MM.1S (cell line): ENCODE measurements around the gene BOLL.

ENCODE experiments used
- DNase-seq: peaks from one replicate; pipeline ENCODE4 v3.0.0-alpha.2; 2015
- H2AFZ ChIP-seq: fragments of 300-600 bp; sonication (generic); 2 replicates; pipeline ENCODE4 v1.6.0; 2016; ENCODE audit warnings: antibody characterized with exemption, low read length
- H3F3A ChIP-seq: fragments of 300-600 bp; sonication (generic); 2 replicates; pipeline ENCODE4 v1.6.1; 2016; ENCODE audit warnings: mild to moderate bottlenecking, antibody characterized with exemption, low read length, moderate library complexity, mixed read lengths; ENCODE audit not compliant: insufficient read depth
- H3K27ac ChIP-seq: fragments of 300-600 bp; sonication (generic); 2 replicates; pipeline ENCODE4 v1.5.1; 2016; ENCODE audit warnings: mild to moderate bottlenecking, low read length
- H3K27me3 ChIP-seq: fragments of 300-600 bp; sonication (generic); replicated peaks from 2 replicates; pipeline ENCODE4 v1.6.0; 2016; ENCODE audit warnings: low read length; ENCODE audit not compliant: insufficient read depth
- H3K36me3 ChIP-seq: fragments of 300-600 bp; sonication (generic); replicated peaks from 2 replicates; pipeline ENCODE4 v1.6.1; 2016; ENCODE audit warnings: mild to moderate bottlenecking, low read length, mixed read lengths; ENCODE audit not compliant: insufficient read depth
- H3K4me1 ChIP-seq: fragments of 300-600 bp; sonication (generic); 2 replicates; pipeline ENCODE4 v1.6.1; 2016; ENCODE audit warnings: low read length, mixed read lengths
- H3K4me2 ChIP-seq: fragments of 300-600 bp; sonication (generic); 2 replicates; pipeline ENCODE4 v1.6.0; 2016; ENCODE audit warnings: low read depth, low read length
- H3K4me3 ChIP-seq: fragments of 300-600 bp; sonication (generic); 2 replicates; pipeline ENCODE4 v1.5.1; 2016; ENCODE audit warnings: low read length, mixed read lengths
- H3K79me2 ChIP-seq: fragments of 300-600 bp; sonication (generic); 2 replicates; pipeline ENCODE4 v1.6.1; 2016; ENCODE audit warnings: mixed run types, low read length, mixed read lengths
- H3K9ac ChIP-seq: fragments of 300-600 bp; sonication (generic); 2 replicates; pipeline ENCODE4 v1.6.1; 2016; ENCODE audit warnings: low read length, mixed read lengths
- H3K9me2 ChIP-seq: fragments of 300-600 bp; sonication (generic); replicated peaks from 2 replicates; pipeline ENCODE4 v1.6.1; 2016; ENCODE audit warnings: mild to moderate bottlenecking, low read length, mixed read lengths; ENCODE audit not compliant: insufficient read depth
- H3K9me3 ChIP-seq: fragments of 300-600 bp; sonication (generic); replicated peaks from 2 replicates; pipeline ENCODE4 v1.6.1; 2016; ENCODE audit warnings: mild to moderate bottlenecking, low read length, mixed read lengths; ENCODE audit not compliant: insufficient read depth
- H4K20me1 ChIP-seq: fragments of 300-600 bp; sonication (generic); 2 replicates; pipeline ENCODE4 v1.6.1; 2016; ENCODE audit warnings: mild to moderate bottlenecking, low read length, moderate library complexity, mixed read lengths; ENCODE audit not compliant: insufficient read depth
- EZH2 ChIP-seq: fragments of 300-600 bp; sonication (generic); optimal IDR thresholded peaks from 2 replicates; pipeline ENCODE3; 2017; ENCODE audit warnings: low read depth, mild to moderate bottlenecking, antibody characterized with exemption, low read length, mixed read lengths
- EZH2phosphoT487 ChIP-seq: fragments of 300-600 bp; sonication (generic); IDR thresholded peaks from 2 replicates; pipeline ENCODE4 v1.6.1; 2018; ENCODE audit warnings: antibody characterized with exemption, low read length
- TF ChIP-seq, protein P1 (sequence below): fragments of 300-600 bp; sonication (generic); IDR thresholded peaks from 2 replicates; pipeline ENCODE4 v1.5.1; 2016; ENCODE audit warnings: antibody characterized with exemption, low read length, mixed read lengths

The BOLL gene

GRCh38 chr2:197798187-197798586 is 13.1 kb upstream of the BOLL start:
- Histone ChIP-seq H3K4me1 (no peaks in the 10 kb centered on the region), H3K27me3 (no peaks in the 10 kb centered on the region), H3K9ac (no peak overlapping the region), H4K20me1 (no peaks in the 10 kb centered on the region), H2AFZ (no peak overlapping the region), H3K4me3 (no peak overlapping the region), H3K9me2 (no peaks in the 10 kb centered on the region), H3K4me2 (no peak overlapping the region), H3K79me2 (no peaks in the 10 kb centered on the region), H3F3A (no peaks in the 10 kb centered on the region), H3K27ac (no peak overlapping the region), H3K9me3 (no peaks in the 10 kb centered on the region), H3K36me3 (no peaks in the 10 kb centered on the region)
- DNase-seq, result no peak
- TF ChIP-seq EZH2, result no peak
- TF ChIP-seq, protein P1, sequence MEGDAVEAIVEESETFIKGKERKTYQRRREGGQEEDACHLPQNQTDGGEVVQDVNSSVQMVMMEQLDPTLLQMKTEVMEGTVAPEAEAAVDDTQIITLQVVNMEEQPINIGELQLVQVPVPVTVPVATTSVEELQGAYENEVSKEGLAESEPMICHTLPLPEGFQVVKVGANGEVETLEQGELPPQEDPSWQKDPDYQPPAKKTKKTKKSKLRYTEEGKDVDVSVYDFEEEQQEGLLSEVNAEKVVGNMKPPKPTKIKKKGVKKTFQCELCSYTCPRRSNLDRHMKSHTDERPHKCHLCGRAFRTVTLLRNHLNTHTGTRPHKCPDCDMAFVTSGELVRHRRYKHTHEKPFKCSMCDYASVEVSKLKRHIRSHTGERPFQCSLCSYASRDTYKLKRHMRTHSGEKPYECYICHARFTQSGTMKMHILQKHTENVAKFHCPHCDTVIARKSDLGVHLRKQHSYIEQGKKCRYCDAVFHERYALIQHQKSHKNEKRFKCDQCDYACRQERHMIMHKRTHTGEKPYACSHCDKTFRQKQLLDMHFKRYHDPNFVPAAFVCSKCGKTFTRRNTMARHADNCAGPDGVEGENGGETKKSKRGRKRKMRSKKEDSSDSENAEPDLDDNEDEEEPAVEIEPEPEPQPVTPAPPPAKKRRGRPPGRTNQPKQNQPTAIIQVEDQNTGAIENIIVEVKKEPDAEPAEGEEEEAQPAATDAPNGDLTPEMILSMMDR, result no peak
- no peak for TF ChIP-seq EZH2phosphoT487

- DNase-seq, result no peak
- Histone ChIP-seq H3K4me1 (no peaks in the 10 kb centered on the region), H3K9ac (no peak overlapping the region), H3K9me2 (no peaks in the 10 kb centered on the region), H4K20me1 (no peaks in the 10 kb centered on the region), H3K27me3 (no peaks in the 10 kb centered on the region), H3K4me2 (no peak overlapping the region), H3K9me3 (no peaks in the 10 kb centered on the region), H3K4me3 (no peak overlapping the region), H3K27ac (no peak overlapping the region), H3K36me3 (no peaks in the 10 kb centered on the region), H2AFZ (no peak overlapping the region), H3K79me2 (no peaks in the 10 kb centered on the region), H3F3A (no peaks in the 10 kb centered on the region)
- TF ChIP-seq EZH2phosphoT487, result no peak
- TF ChIP-seq, protein P1, result no peak
- no peak for TF ChIP-seq EZH2
Observed at GRCh38 chr2:197795277-197795676, 10.2 kb upstream of the BOLL start.

- Histone ChIP-seq H3K79me2 (no peaks in the 10 kb centered on the region), H3K27ac (no peak overlapping the region), H3K4me1 (no peaks in the 10 kb centered on the region), H4K20me1 (no peaks in the 10 kb centered on the region), H3K27me3 (no peaks in the 10 kb centered on the region), H3K4me3 (no peak overlapping the region), H3K9ac (no peak overlapping the region), H3K9me3 (no peaks in the 10 kb centered on the region), H3K4me2 (no peak overlapping the region), H2AFZ (no peak overlapping the region), H3F3A (no peaks in the 10 kb centered on the region), H3K36me3 (no peaks in the 10 kb centered on the region), H3K9me2 (no peaks in the 10 kb centered on the region)
- TF ChIP-seq, protein P1, result no peak
- TF ChIP-seq EZH2, result no peak
- TF ChIP-seq EZH2phosphoT487, result no peak
- DNase-seq, result no peak
Observed at GRCh38 chr2:197793456-197793855, 8.3 kb upstream of the BOLL start.
